RWPE2 (cell line): ENCODE measurements around the gene CWF19L2.
A peak's percentile ranks its signal among the peaks of the same experiment; 100 is the strongest.
"Not testable (repeated sequence)": the region's sequence is repeated elsewhere in the genome, so short reads cannot be mapped to it uniquely, and the experiment has no call there.

Source experiments
- ATAC-seq: fragments of 200-7000 bp; cut with Tn5 transposase; 3 replicates; pipeline ENCODE4 v1.9.1; 2021; ENCODE audit warnings: low read depth
- DNase-seq: peaks from one replicate; pipeline ENCODE4 v3.0.0-alpha.2; 2020; ENCODE audit warnings: low spot score
- H3K27ac ChIP-seq: fragments of 450-650 bp; 2 replicates; pipeline ENCODE4 v1.5.1; 2017; ENCODE audit warnings: mild to moderate bottlenecking; ENCODE audit not compliant: poor library complexity, severe bottlenecking
- H3K27me3 ChIP-seq: fragments of 250-450 bp; sonication (Bioruptor Pico); 2 replicates; pipeline ENCODE4 v1.5.1; 2021; ENCODE audit warnings: mild to moderate bottlenecking, moderate library complexity; ENCODE audit not compliant: insufficient read depth, poor library complexity, severe bottlenecking
- H3K36me3 ChIP-seq: fragments of 250-450 bp; sonication (Bioruptor Pico); 2 replicates; pipeline ENCODE4 v1.5.1; 2020; ENCODE audit warnings: low read depth, mild to moderate bottlenecking, moderate library complexity
- H3K4me1 ChIP-seq: fragments of 250-450 bp; sonication (Bioruptor Pico); 2 replicates; pipeline ENCODE4 v1.5.1; 2021; ENCODE audit warnings: mild to moderate bottlenecking, moderate library complexity; ENCODE audit not compliant: insufficient read depth, poor library complexity, severe bottlenecking
- H3K4me3 ChIP-seq: fragments of 250-450 bp; sonication (Bioruptor Pico); 2 replicates; pipeline ENCODE4 v1.5.1; 2021; ENCODE audit warnings: mild to moderate bottlenecking, moderate library complexity; ENCODE audit not compliant: severe bottlenecking
- H3K9me3 ChIP-seq: fragments of 250-450 bp; sonication (Bioruptor Pico); 2 replicates; pipeline ENCODE4 v1.5.1; 2021; ENCODE audit warnings: mild to moderate bottlenecking, moderate library complexity; ENCODE audit not compliant: severe bottlenecking
- CTCF ChIP-seq: fragments of 450-650 bp; IDR thresholded peaks from one replicate; pipeline ENCODE4 v1.5.1; 2017; ENCODE audit warnings: mild to moderate bottlenecking, moderate library complexity; ENCODE audit not compliant: poor library complexity, severe bottlenecking

Gene CWF19L2

GRCh38 chr11:107467696-107468095 lies 10.1 kb upstream of the CWF19L2 start:
- TF ChIP-seq CTCF = no peak
- Histone ChIP-seq H3K4me3 (no peak overlapping the region), H3K27ac (no peak overlapping the region), H3K36me3 (no peaks in the 10 kb centered on the region), H3K9me3 (no peaks in the 10 kb centered on the region), H3K27me3 (no peaks in the 10 kb centered on the region), H3K4me1 (no peaks in the 10 kb centered on the region)
- ATAC-seq = no peak
- no peak for DNase-seq

DNA sequence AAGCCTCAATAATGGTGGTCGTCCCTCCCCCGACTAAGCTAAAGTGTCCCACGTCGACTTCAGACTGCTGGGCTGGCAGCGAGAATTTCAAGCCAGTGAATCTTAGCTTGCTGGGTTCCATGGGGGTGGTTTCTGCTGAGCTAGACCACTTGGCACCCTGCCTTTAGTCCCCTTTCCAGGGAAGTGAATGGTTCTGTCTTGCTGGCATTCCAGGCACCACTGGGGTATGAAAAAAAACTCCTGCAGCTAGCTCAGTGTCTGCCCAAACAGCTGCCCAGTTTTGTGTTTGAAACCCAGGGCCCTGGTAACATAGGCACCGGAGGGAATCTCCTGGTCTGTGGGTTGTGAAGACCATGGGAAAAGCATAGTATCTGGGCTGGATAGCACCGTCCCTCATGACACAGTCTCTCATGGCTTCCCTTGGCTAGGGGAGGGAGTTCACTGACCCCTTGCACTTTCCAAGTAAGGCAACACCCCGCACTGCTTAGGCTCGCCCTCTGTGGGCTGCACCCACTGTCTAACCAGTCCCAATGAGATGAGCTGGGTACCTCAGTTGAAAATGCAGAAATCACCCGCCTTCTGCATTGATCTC lies 8.7 kb upstream of the CWF19L2 start:
- not testable (repeated sequence) for ATAC-seq, H3K27ac ChIP-seq, H3K4me1 ChIP-seq, H3K4me3 ChIP-seq, H3K36me3 ChIP-seq, H3K27me3 ChIP-seq, DNase-seq, H3K9me3 ChIP-seq

- TF ChIP-seq CTCF = no peak
- peak overlapping the region; percentile 56 for H3K4me3 ChIP-seq
- peaks cover 13% of the 10 kb centered on the region for H3K4me1 ChIP-seq
- H3K36me3 ChIP-seq = peaks cover 31% of the 10 kb centered on the region
- ATAC-seq (peak; percentile 55), DNase-seq (no peak)
- no peaks in the 10 kb centered on the region for H3K27me3 ChIP-seq
- H3K27ac ChIP-seq = peak overlapping the region; percentile 5
- no peaks in the 10 kb centered on the region for H3K9me3 ChIP-seq
These were observed 444 bp downstream of the CWF19L2 start for GRCh38 chr11:107457205-107457557.

DNA sequence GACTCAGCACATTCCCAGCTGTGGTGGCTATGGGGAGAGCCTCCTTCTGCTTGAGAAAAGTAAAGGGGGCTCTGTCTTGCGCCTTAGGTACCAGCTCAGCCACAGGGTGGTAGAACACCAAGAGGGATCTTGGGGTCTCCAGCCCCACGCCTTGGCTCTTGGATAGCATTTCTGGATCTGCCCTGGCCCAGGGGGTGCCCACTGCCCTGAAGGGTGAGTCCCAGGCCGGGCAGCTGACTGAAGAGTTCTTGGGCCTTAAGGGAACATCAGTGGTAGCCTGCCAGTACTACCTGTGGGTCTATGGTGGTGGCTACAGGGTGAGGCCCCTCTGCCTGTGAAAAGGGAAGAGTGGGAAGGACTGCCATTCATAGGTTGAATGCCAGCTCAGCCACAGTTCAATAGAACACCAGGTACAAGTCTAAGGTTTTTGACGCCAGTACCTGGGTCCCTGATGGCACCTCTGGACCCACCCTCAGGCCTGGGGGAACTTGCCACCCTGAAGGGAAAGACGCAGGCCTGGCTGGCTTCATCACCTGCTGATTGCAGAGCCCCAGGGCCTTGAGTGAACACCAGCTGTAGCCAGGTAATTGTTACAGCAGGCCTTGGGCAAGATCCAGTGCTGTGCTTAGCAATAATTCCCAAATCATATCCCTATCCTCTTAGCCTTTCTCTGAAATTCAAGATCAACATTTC lies 3.9 kb downstream of the CWF19L2 start:
- DNase-seq = no peak
- ATAC-seq = no peak
- no peak for TF ChIP-seq CTCF
- H3K4me1 ChIP-seq = peaks cover 13% of the 10 kb centered on the region
- H3K36me3 ChIP-seq = peaks cover 42% of the 10 kb centered on the region
- no peaks in the 10 kb centered on the region for H3K9me3 ChIP-seq
- no peak overlapping the region for H3K4me3 ChIP-seq
- H3K27ac ChIP-seq = no peak overlapping the region
- no peaks in the 10 kb centered on the region for H3K27me3 ChIP-seq

DNA sequence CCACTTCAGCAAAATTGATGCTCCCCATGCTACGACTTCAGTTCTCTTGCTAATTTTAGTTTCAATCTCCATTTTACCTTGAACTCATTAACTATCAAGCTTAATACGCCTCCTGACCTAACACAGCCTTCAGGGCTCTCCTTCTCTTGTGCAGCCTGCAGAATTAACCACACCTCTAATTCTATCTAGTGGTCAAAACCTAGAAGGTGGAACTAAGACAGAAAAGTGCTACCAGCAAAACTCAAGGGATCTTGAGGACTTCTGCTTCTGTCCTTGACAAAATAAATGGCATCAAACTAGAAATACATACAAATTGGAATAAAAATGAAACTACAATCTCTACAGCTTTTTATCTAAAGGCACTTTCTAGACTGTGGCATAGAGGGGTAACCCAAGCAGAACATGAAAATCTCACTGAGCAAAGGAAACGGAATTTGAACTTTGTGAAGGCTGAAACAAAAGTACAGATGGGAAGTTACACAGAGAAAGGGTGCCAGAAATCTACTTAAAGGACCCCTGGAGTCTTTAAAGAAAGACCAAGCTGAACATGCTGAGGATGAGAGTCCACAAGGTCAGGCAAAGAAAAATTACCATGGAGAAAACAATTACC lies 10.7 kb downstream of the CWF19L2 start:
- Histone ChIP-seq H3K27me3 (no peaks in the 10 kb centered on the region), H3K4me3 (no peak overlapping the region), H3K27ac (no peak overlapping the region), H3K9me3 (no peaks in the 10 kb centered on the region), H3K4me1 (no peaks in the 10 kb centered on the region), H3K36me3 (peaks cover 31% of the 10 kb centered on the region)
- no peak for DNase-seq
- TF ChIP-seq CTCF = no peak
- ATAC-seq = no peak
